ENCODE measurements around the gene SEMA6A. TPM values are rescaled to one million over a fixed set of nuclear protein-coding genes. Genes with fewer than 3 reads are reported as not detected.

Gene SEMA6A
- total and polyA plus RNA-seq, 2 of the 13 experiments (the other 11 are each of a cell fraction or from before 2014, with no cell fraction given), result 5.1 to 6.5 TPM

DNA sequence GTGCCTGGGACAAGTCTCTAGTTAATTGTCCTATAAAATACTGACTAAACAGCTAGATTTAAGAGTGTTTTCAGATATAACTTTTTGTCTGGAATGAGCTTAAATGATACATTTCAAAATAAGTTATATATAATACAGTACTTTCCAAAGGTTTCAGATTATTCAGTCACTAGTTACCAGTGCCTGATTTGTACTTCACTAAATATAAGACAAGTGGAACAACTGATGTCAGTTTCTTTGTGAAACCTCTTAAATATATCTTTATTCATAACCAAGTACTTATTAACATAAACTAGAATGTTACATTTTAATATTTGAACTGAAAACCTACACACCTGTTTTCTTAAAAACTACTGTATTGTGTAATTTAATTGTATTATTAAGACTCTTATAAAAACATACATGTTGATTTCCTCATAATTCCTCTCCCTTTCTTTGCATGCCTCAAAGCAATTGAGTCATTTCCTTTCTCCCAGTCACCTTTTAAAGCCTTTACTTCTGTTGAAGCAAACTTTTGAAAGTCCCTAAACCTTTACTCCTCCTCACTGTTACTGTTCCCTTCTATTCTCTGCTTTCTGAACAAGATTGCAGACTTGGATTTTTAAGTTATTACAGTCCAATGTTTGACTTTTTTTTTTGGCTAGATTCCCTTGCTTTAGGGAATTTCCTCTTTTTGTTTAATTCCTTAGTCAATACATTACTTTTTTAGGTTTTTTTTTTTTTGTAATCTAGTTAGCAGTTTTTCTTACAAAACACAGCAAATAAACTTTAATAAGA lies 8.7 kb upstream of the SEMA6A start:
- no peaks in the 10 kb centered on the region for H3K27me3 ChIP-seq (ENCODE audit: control insufficient read depth in 1 of 2, insufficient read depth in 2 of 2, low read length in 2 of 2)
- ATAC-seq, result no peak
- BruUV-seq (replicated peaks), result no TSS peak
- H3K36me3 ChIP-seq (replicated peaks in 1 of 2; ENCODE audit: control insufficient read depth in 1 of 2, insufficient read depth in 2 of 2, low read length in 2 of 2), result no peaks in the 10 kb centered on the region
- no peak for DNase-seq (ENCODE audit: low spot score)
- H3K9ac ChIP-seq (ENCODE audit: insufficient read depth, low read depth, low read length), result no peak overlapping the region
- TF ChIP-seq STAT5B (CRISPR knock-in tag; IDR thresholded peaks at IDR 0.05) (no peak), ZNF296 (CRISPR knock-in tag; conservative IDR thresholded peaks at IDR 0.05) (no peak)
- no peaks in the 10 kb centered on the region for H4K20me1 ChIP-seq (ENCODE audit: insufficient read depth, low read length)
- H2AFZ ChIP-seq (ENCODE audit: low read length), result no peak overlapping the region
- ChIA-PET POLR2A (no interaction called here), CTCF (ENCODE audit: low intra/inter-chr PET ratio, low total read pairs) (no interaction called here)
- no peak overlapping the region for H3K4me3 ChIP-seq (replicated peaks in 1 of 3; ENCODE audit: insufficient read depth in 1 of 3, low read depth in 2 of 3, low read length in 3 of 3)
- in situ Hi-C loops (cut with HindIII; ENCODE audit: extremely low pct_ligation_motif_present, low pct_unique_long_range_greater_than_20kb) (no loop called here), intact Hi-C loops (cut with micrococcal nuclease; ENCODE audit: unreplicated experiment) (no loop called here)
- FAIRE-seq, result no peak
- no peaks in the 10 kb centered on the region for H3K9me3 ChIP-seq (ENCODE audit: low read length)
- no peak overlapping the region for H3K27ac ChIP-seq (ENCODE audit: extremely low read length, insufficient read depth, low read length)
- H3K4me2 ChIP-seq (ENCODE audit: low read depth, low read length), result no peak overlapping the region
- no peaks in the 10 kb centered on the region for H3K79me2 ChIP-seq (ENCODE audit: insufficient read depth, low read length)
- H3K4me1 ChIP-seq (ENCODE audit: insufficient read depth, low read length), result peaks cover 15% of the 10 kb centered on the region

DNA sequence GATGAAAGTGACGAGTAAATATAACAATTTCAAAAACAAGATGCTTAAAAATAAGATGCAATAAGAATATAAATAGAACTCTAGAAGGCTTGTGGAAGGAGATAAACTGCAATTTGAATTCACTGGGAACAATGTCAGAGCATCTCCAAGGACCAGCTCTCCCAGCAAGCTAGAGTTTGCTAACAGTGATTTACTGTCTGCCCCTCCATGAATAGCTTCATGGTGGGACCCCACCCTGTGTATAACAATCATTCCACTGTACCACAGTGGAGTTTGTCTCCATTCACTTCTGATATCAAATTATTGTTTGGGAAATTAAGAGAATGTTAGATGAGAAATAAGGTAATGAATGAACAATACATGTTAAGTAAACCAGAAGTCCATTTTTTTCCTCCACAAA lies 7.3 kb upstream of the SEMA6A start:
- Histone ChIP-seq H3K9ac (ENCODE audit: insufficient read depth, low read depth, low read length) (no peak overlapping the region), H3K4me3 (replicated peaks in 1 of 3; ENCODE audit: insufficient read depth in 1 of 3, low read depth in 2 of 3, low read length in 3 of 3) (no peak overlapping the region), H3K27me3 (ENCODE audit: control insufficient read depth in 1 of 2, insufficient read depth in 2 of 2, low read length in 2 of 2) (no peaks in the 10 kb centered on the region), H3K36me3 (replicated peaks in 1 of 2; ENCODE audit: control insufficient read depth in 1 of 2, insufficient read depth in 2 of 2, low read length in 2 of 2) (no peaks in the 10 kb centered on the region), H3K9me3 (ENCODE audit: low read length) (no peaks in the 10 kb centered on the region), H3K79me2 (ENCODE audit: insufficient read depth, low read length) (no peaks in the 10 kb centered on the region), H4K20me1 (ENCODE audit: insufficient read depth, low read length) (no peaks in the 10 kb centered on the region), H3K27ac (ENCODE audit: extremely low read length, insufficient read depth, low read length) (no peak overlapping the region), H3K4me2 (ENCODE audit: low read depth, low read length) (no peak overlapping the region), H3K4me1 (ENCODE audit: insufficient read depth, low read length) (peaks cover 15% of the 10 kb centered on the region), H2AFZ (ENCODE audit: low read length) (no peak overlapping the region)
- in situ Hi-C loops (cut with HindIII; ENCODE audit: extremely low pct_ligation_motif_present, low pct_unique_long_range_greater_than_20kb), result no loop called here
- FAIRE-seq, result no peak
- ChIA-PET POLR2A (no interaction called here), CTCF (ENCODE audit: low intra/inter-chr PET ratio, low total read pairs) (no interaction called here)
- ATAC-seq, result no peak
- 4% methylated on average over 1 of the region's 1 CpG for WGBS (ENCODE audit: low lambda C conversion rate)
- intact Hi-C loops (cut with micrococcal nuclease; ENCODE audit: unreplicated experiment), result no loop called here
- no TSS peak for BruUV-seq (replicated peaks)
- no peak for DNase-seq (ENCODE audit: low spot score)
- TF ChIP-seq TIGD3 (CRISPR knock-in tag; IDR thresholded peaks at IDR 0.05; ENCODE audit: borderline replicate concordance) (no peak), ZNF329 (CRISPR knock-in tag; IDR thresholded peaks at IDR 0.05; ENCODE audit: low read depth) (no peak), NCOR1 (IDR thresholded peaks at IDR 0.05; ENCODE audit: borderline replicate concordance, low read length) (no peak), JUND (CRISPR knock-in tag; IDR thresholded peaks at IDR 0.05) (no peak), ZSCAN12 (CRISPR knock-in tag; IDR thresholded peaks at IDR 0.05) (no peak), TAF15 (IDR thresholded peaks at IDR 0.05; ENCODE audit: low read depth, low read length, poor library complexity, severe bottlenecking) (no peak), NR3C1 (CRISPR knock-in tag; IDR thresholded peaks at IDR 0.05) (no peak), MIER3 (CRISPR knock-in tag; IDR thresholded peaks at IDR 0.05; ENCODE audit: borderline replicate concordance) (no peak), CBX1 (IDR thresholded peaks at IDR 0.05; ENCODE audit: low read depth) (no peak), REPIN1 (CRISPR knock-in tag; IDR thresholded peaks at IDR 0.05; ENCODE audit: borderline replicate concordance, low read depth) (no peak), HMG20B (CRISPR knock-in tag; conservative IDR thresholded peaks at IDR 0.05) (no peak), TOPORS (CRISPR knock-in tag; IDR thresholded peaks at IDR 0.05) (no peak), ZNF773 (CRISPR knock-in tag; IDR thresholded peaks at IDR 0.05; ENCODE audit: borderline replicate concordance) (no peak), JUN (CRISPR knock-in tag; IDR thresholded peaks at IDR 0.05) (no peak)
- TF ChIP-seq, protein P1, sequence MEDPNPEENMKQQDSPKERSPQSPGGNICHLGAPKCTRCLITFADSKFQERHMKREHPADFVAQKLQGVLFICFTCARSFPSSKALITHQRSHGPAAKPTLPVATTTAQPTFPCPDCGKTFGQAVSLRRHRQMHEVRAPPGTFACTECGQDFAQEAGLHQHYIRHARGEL (CRISPR knock-in tag; IDR thresholded peaks at IDR 0.05), result no peak
- TF ChIP-seq, protein P2, sequence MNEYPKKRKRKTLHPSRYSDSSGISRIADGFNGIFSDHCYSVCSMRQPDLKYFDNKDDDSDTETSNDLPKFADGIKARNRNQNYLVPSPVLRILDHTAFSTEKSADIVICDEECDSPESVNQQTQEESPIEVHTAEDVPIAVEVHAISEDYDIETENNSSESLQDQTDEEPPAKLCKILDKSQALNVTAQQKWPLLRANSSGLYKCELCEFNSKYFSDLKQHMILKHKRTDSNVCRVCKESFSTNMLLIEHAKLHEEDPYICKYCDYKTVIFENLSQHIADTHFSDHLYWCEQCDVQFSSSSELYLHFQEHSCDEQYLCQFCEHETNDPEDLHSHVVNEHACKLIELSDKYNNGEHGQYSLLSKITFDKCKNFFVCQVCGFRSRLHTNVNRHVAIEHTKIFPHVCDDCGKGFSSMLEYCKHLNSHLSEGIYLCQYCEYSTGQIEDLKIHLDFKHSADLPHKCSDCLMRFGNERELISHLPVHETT (CRISPR knock-in tag; conservative IDR thresholded peaks at IDR 0.05), result no peak

Measured in HepG2 (cell line).